OCI-LY1 (cell line): Measurements from ENCODE around the gene TRIO.

Source experiments
- EZH2 ChIP-seq: fragments of 200-600 bp; sonication (generic), shearing (Covaris generic); IDR thresholded peaks from 2 replicates; pipeline ENCODE4 v1.8.0; 2017; ENCODE audit warnings: borderline replicate concordance, mixed run types, mild to moderate bottlenecking, antibody characterized with exemption, low read length, moderate library complexity, mixed read lengths
- TF ChIP-seq, protein P1 (sequence below): fragments of 200-600 bp; sonication (generic), shearing (Covaris generic); IDR thresholded peaks from 2 replicates; pipeline ENCODE4 v1.5.1; 2017; ENCODE audit warnings: mild to moderate bottlenecking, antibody characterized with exemption, low read length, moderate library complexity, mixed read lengths

GRCh38 chr5:14400611-14401010, 257.5 kb downstream of the TRIO start:
- TF ChIP-seq, protein P1, sequence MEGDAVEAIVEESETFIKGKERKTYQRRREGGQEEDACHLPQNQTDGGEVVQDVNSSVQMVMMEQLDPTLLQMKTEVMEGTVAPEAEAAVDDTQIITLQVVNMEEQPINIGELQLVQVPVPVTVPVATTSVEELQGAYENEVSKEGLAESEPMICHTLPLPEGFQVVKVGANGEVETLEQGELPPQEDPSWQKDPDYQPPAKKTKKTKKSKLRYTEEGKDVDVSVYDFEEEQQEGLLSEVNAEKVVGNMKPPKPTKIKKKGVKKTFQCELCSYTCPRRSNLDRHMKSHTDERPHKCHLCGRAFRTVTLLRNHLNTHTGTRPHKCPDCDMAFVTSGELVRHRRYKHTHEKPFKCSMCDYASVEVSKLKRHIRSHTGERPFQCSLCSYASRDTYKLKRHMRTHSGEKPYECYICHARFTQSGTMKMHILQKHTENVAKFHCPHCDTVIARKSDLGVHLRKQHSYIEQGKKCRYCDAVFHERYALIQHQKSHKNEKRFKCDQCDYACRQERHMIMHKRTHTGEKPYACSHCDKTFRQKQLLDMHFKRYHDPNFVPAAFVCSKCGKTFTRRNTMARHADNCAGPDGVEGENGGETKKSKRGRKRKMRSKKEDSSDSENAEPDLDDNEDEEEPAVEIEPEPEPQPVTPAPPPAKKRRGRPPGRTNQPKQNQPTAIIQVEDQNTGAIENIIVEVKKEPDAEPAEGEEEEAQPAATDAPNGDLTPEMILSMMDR: no peak
- no peak for TF ChIP-seq EZH2
